Fibroblast of skin of left quadriceps (primary cell): ENCODE measurements around the gene YARS1.
"Not testable (repeated sequence)": the region's sequence is repeated elsewhere in the genome, so short reads cannot be mapped to it uniquely, and the experiment has no call there.

Experiments used
- DNase-seq, 2 experiments: peaks; one replicate each; pipeline ENCODE4 v3.0.0-alpha.2; 2013; ENCODE audit warnings: low read depth in 2 of 2

YARS1 gene

GRCh38 chr1:32817815-32818786, 943 bp upstream of the YARS1 start:
- peak in 1 of 2 experiments; percentile 16 for DNase-seq

DNA sequence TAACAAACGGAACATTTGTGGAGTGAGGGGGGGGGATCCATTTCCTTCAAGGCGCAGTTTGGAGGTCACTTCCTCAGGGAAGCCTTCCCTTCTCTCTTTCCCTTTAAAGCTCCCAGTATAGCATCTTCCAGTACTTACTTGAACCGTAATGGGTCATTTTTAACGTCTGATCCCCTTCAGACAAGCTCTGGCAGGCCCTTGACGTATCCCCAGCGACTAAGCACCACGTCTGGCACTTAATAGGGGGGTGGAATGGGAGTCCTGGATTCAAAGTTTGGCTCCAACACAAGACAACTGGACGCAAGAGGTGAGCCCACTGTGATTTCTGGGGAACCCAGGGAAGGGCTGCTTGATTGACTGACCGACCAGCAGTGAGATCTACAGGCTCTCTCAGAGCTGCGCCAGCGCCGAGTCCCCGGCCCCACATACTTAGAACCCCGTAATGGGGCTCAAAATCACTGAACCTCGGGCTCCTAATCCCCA, 441 bp downstream of the YARS1 start:
- peak; percentile 5 to 6 for DNase-seq

DNA sequence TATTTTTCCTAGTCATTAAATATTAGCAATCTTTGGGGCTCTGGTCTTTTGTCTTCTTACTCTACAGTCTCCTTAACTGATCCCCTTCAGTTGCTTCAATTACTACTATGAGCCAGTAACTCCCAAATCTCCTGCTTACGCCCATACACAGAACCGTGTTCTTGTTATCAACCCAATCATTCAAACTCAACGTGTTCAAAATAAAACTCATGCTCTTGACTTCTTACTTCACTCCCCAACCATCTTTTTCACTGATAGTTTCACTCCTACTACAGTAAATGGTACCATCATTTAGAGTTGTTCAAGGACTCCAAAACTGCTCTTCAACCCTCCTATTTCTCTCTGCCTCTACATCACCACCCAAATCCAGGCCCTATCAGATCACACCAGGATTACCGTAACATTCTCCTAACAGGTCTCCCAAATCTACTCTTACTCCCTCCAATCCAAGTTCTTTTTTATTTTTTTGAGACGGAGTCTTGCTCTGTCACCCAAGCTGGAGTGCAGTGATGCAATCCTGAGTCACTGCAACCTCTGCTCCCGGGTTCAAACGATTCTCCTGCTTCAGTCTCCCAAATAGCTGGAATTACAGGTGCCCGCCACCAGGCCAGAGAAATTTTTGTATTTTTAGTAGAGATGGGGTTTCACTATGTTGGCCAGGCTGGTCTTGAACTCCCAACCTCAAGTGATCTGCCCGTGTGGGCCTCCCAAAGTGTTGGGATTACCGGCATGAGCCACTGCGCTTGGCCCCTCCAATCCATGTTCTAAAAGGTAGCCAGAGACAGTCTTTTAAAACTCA, 3.0 kb downstream of the YARS1 start:
- no peak for DNase-seq

DNA sequence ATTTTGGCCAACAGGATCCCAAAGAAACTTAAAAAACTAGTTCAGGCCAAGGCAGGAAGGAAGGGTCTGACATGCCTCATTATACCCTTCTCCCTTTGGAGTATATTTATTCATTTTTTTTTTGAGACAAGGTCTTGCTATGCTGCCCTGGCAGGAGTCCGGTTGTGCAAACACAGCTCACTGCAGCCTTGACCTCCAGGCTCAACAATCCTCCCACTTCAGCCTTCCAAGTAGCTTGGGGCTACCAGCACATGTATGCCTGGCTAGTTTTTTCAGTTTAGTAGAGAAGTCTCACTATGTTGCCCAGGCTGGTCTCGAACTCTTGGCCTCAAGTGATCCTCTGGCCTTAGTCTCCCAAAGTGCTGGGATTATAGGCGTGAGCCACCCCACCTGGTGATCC, 5.2 kb downstream of the YARS1 start:
- no peak for DNase-seq

DNA sequence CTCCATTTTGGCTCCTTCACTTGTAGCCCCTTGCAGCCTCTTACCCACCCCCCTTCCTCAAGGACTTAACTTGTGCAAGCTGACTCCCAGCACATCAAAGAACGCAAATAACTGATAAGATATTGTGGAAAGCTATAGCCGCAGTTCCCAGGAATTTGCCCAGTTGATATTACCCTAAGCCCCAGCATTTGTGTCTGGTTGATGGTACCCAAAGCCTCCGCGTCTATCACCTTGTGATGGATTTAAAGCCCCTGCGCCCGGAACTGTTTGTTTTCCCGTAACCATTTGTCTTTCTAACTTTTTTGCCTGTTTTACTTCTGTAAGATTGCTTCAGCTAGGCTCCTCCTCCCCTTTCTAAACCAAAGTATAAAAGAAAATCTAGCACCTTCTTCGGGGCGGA, 5.9 kb downstream of the YARS1 start:
- no peak for DNase-seq

DNA sequence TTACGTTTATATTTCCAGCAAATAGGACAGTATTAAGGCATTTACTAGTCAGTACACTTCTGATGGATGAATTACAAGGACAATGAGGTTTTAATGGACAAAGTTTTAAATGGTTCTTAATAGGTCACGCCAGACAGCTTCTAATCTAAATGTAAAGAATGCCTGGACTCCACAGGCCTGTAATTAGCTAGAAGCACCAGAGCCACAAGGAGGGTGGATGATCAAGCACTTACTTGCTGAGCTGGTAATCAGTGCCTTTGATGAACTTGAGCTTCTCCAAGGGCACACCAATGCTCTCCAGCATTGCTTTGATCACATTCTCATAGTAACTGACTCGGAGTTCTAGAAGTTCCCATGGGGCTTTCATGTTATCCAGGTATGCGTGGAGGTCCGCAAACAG, 6.8 kb downstream of the YARS1 start:
- no peak for DNase-seq

- DNase-seq: no peak
Observed at GRCh38 chr1:32808580-32808979, 8.6 kb downstream of the YARS1 start.

GRCh38 chr1:32806910-32807523, 10.1 kb downstream of the YARS1 start:
- DNase-seq: no peak

- no peak for DNase-seq
Observed at GRCh38 chr1:32806290-32806689, 10.9 kb downstream of the YARS1 start.

DNA sequence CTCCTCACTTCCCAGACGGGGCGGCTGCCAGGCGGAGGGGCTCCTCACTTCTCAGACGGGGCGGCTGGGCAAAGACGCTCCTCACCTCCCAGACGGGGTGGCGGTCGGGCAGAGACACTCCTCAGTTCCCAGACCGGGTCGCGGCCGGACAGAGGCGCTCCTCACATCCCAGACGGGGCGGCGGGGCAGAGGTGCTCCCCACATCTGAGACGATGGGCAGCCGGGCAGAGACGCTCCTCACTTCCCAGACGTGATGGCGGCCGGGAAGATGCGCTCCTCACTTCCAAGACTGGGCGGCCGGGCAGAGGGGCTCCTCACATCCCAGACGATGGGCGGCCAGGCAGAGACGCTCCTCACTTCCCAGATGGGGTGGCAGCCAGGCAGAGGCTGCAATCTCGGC, 12.7 kb downstream of the YARS1 start:
- not testable (repeated sequence) for DNase-seq

- DNase-seq: peak in 1 of 2 experiments; percentile 37
Observed at GRCh38 chr1:32801096-32801715, 16.0 kb downstream of the YARS1 start.

DNA sequence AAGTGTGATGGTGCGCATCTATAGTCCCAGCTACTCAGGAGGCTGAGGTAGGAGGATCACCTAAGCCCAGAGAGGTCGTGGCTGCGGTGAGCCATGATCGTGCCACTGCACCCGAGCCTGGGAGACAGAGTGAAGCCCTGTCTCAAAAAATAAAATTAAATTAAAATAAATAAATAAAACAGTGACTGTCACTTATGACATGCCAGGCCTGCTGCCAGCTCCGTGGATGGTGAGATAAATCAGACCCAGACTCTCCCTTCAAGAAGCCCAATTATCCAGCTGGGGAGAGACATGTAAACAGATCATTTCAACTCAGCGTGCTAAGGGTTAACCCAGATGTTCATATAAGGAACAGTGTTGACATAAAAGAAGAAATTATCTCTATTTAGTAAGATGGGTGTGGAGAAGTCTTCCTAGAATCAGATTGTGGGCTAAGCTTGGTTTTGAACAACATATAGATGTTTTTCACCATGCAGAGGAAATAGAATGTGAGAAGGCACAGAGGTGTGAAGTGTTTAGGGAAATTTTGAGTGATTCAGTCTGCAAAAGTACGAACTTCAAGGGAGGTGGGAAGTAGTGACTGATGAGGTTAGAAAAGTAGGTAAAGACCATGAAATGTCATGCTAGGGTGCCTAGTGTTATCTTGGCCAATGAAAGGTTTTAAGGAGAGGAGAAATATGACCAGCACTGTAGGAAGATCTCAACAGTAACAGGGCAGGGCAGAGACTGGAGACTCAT, 18.3 kb downstream of the YARS1 start:
- DNase-seq: no peak

GRCh38 chr1:32798191-32798590, 19.0 kb downstream of the YARS1 start:
- no peak for DNase-seq

DNA sequence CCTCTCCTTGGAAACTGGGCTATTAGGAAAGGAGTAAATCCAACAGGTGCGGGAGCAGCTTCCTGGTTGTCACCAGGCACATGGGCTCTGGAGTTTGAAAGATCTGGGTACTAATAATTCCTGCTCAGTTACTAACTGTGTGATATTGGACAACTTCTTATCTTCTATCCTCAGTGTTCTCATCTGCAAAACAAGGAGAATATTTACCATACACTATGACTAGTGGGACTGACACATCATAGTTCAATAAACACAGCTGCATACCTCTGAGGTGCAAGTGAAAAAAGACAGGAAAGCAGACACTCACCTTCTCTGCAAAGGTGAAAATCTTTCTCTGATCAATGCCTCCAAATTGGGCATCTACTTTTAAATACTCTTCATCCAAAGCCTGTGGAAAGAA, 19.7 kb downstream of the YARS1 start:
- DNase-seq: no peak

- peak in 1 of 2 experiments; percentile 40 for DNase-seq
Observed at GRCh38 chr1:32795763-32796162, 21.4 kb downstream of the YARS1 start.

DNA sequence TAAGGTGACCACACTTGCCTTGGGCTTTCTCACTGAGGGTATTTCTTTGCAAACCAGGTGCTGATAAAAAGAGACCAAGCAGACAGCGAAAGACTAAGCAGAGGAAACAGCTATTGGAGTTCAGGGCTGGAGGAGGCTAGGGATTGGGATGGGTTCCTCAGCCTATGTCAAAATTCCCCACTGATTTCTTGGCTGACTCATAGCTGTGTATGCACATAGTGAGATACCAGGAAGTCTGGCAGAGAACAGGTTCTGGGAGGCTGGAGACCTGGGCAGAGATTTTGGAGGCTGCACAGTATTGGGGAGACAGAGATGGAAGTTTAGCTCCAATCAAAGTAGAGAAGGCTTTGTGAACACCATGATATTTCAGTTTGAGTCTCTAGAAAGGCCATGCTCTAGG, 25.3 kb downstream of the YARS1 start:
- no peak for DNase-seq

DNA sequence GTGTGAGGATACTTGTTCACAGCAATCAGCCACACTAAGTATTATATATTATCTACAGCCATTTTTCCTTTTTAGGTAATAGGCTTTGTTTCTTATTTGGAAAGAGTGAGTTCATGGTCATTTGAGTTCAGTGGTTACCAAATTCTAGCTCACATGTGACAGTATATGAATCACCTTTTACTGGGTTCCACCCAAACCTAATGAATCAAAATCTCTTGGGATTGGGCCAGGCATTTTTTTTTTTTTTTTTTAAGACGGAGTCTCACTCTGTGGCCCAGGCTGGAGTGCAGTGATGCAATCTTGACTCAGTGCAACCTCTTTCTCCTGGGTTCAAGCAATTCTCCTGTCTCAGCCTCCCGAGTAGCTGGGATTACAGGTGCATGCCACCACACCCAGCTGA, 27.8 kb downstream of the YARS1 start:
- DNase-seq: peak; percentile 70 to 71

GRCh38 chr1:32786856-32787255, 30.3 kb downstream of the YARS1 start:
- DNase-seq: no peak

GRCh38 chr1:32784817-32785216, 32.3 kb downstream of the YARS1 start:
- no peak for DNase-seq

- DNase-seq: no peak
Observed at GRCh38 chr1:32783851-32784250, 33.3 kb downstream of the YARS1 start.

DNA sequence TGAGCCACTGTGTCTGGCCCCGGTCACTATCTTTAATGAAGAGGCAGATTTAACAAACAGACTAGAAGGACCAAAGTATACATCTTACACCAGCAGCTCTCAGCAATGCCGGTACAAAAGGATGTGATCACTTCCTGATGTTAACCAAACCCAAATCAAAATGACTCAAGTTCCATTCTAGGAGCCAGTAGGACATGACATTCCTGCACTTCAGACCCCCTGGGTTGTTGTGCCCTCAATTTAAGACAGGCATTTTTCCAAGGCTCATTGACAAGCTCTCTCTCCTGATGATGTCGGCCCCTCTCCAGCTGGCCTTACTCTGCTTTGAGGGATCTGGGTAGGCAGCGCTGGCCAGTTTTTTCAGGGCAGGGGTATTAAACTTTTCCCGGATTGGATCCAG, 35.1 kb downstream of the YARS1 start:
- DNase-seq: no peak
